Suprapubic skin (tissue), 4 donors: ENCODE results near the gene CCDC69. TPM values are rescaled to one million over a fixed set of nuclear protein-coding genes. Genes with fewer than 3 reads are reported as not detected.

Experiments used
- DNase-seq, 2 donors: peaks; one replicate each; pipeline ENCODE4 v3.0.0-alpha.2; 2019; ENCODE audit warnings: low spot score in 2 of 2
- H3K27ac ChIP-seq: fragments of 200-600 bp; sonication (generic); one replicate; pipeline ENCODE4 v1.5.1; 2019
- H3K27me3 ChIP-seq: fragments of 200-600 bp; sonication (generic); one replicate; pipeline ENCODE4 v1.5.1; 2019
- H3K36me3 ChIP-seq: fragments of 200-600 bp; sonication (generic); one replicate; pipeline ENCODE4 v1.5.1; 2019
- H3K4me1 ChIP-seq: fragments of 200-600 bp; sonication (generic); one replicate; pipeline ENCODE4 v1.5.1; 2019
- H3K4me3 ChIP-seq: fragments of 200-600 bp; sonication (generic); one replicate; pipeline ENCODE4 v1.5.1; 2019; ENCODE audit warnings: mild to moderate bottlenecking
- H3K9me3 ChIP-seq: fragments of 200-600 bp; sonication (generic); one replicate; pipeline ENCODE4 v1.5.1; 2019
- CTCF ChIP-seq, 2 donors: fragments of 200-600 bp in 1 of 2; fragments of 450-650 bp in 1 of 2; sonication (generic) in 1 of 2; IDR thresholded peaks; one replicate each; pipeline ENCODE4 v1.5.1; 2016 to 2019; ENCODE audit warnings: antibody characterized with exemption in 2 of 2, mild to moderate bottlenecking in 1 of 2, moderate library complexity in 1 of 2
- EP300 ChIP-seq: sonication (generic); formaldehyde crosslinking; IDR thresholded peaks from one replicate; pipeline ENCODE4 v1.6.1; 2017; ENCODE audit warnings: antibody characterized with exemption
- POLR2A ChIP-seq, 2 donors: fragments of 450-650 bp; IDR thresholded peaks; one replicate each; pipeline ENCODE4 v1.6.1; 2017; ENCODE audit warnings: antibody characterized with exemption in 2 of 2, mild to moderate bottlenecking in 2 of 2, moderate library complexity in 2 of 2
- POLR2AphosphoS5 ChIP-seq, 3 donors: sonication (generic); formaldehyde crosslinking; IDR thresholded peaks; one replicate each; pipeline ENCODE4 v1.6.1; 2017; ENCODE audit warnings: antibody characterized with exemption in 3 of 3
- WGBS: methylation state at CpG from one replicate; pipeline ENCODE4 v1.1.5; 2018; 5-methylcytosine and 5-hydroxymethylcytosine counted together
- total RNA-seq, 4 donors: library from RNA; depleted of rRNA; stranded (reverse); fragments of >200 nt; gene quantifications; one replicate each; pipeline ENCODE4 v1.1.0, GENCODE V29; 2016

Gene CCDC69
- 10 to 100 TPM; 11.5 to 32.3 (median 26.8) TPM for total RNA-seq

- peak in 1 of 2 donors; percentile 81 for DNase-seq
- Histone ChIP-seq H3K9me3 (no peaks in the 10 kb centered on the region), H3K4me3 (peak within 1 kb of the TSS; percentile 74), H3K27ac (peak within 1 kb of the TSS; percentile 70), H3K4me1 (peaks cover 23% of the 10 kb centered on the region), H3K27me3 (no peaks in the 10 kb centered on the region), H3K36me3 (no peaks in the 10 kb centered on the region)
- no peak for TF ChIP-seq POLR2AphosphoS5 (IDR thresholded peaks at IDR 0.05)
- TF ChIP-seq POLR2A (IDR thresholded peaks at IDR 0.05): peak in 1 of 2 donors; percentile 27
- 2% methylated on average over 11 of the region's 58 CpGs for WGBS
Measured at GRCh38 chr5:151223447-151224264, at the start of gene CCDC69. TSS of gene CCDC69 (minus strand) at chr5:151224092. CDS start at chr5:151223970, 122 bp downstream.

GRCh38 chr5:151271336-151271735 is 47.4 kb upstream of the CCDC69 start:
- Histone ChIP-seq H3K36me3 (peaks cover 38% of the 10 kb centered on the region), H3K27ac (no peak overlapping the region), H3K4me3 (no peak overlapping the region), H3K9me3 (no peaks in the 10 kb centered on the region), H3K27me3 (no peaks in the 10 kb centered on the region), H3K4me1 (no peaks in the 10 kb centered on the region)
- no peak for DNase-seq
- TF ChIP-seq POLR2AphosphoS5 (IDR thresholded peaks at IDR 0.05) (no peak), CTCF (IDR thresholded peaks at IDR 0.05) (no peak), POLR2A (IDR thresholded peaks at IDR 0.05) (no peak), EP300 (no peak)

GRCh38 chr5:151270599-151270998 is 46.7 kb upstream of the CCDC69 start:
- no peak overlapping the region for H3K27ac ChIP-seq
- WGBS: 74% methylated on average over 1 of the region's 1 CpG
- H3K4me3 ChIP-seq: no peak overlapping the region
- no peak for DNase-seq
- H3K9me3 ChIP-seq: no peaks in the 10 kb centered on the region
- TF ChIP-seq POLR2AphosphoS5 (IDR thresholded peaks at IDR 0.05) (no peak), POLR2A (IDR thresholded peaks at IDR 0.05) (no peak), EP300 (no peak), CTCF (IDR thresholded peaks at IDR 0.05) (no peak)
- H3K27me3 ChIP-seq: no peaks in the 10 kb centered on the region
- H3K36me3 ChIP-seq: peaks cover 38% of the 10 kb centered on the region
- H3K4me1 ChIP-seq: peaks cover under 1% of the 10 kb centered on the region

GRCh38 chr5:151267491-151268260 is 43.8 kb upstream of the CCDC69 start:
- DNase-seq: no peak
- no peak overlapping the region for H3K27ac ChIP-seq
- H3K36me3 ChIP-seq: peaks cover 38% of the 10 kb centered on the region
- no peaks in the 10 kb centered on the region for H3K9me3 ChIP-seq
- no peak for TF ChIP-seq CTCF (IDR thresholded peaks at IDR 0.05)
- no peak for TF ChIP-seq POLR2A (IDR thresholded peaks at IDR 0.05)
- no peak for TF ChIP-seq EP300
- no peaks in the 10 kb centered on the region for H3K27me3 ChIP-seq
- WGBS: 86% methylated on average over 11 of the region's 11 CpGs
- H3K4me1 ChIP-seq: peaks cover 27% of the 10 kb centered on the region
- no peak overlapping the region for H3K4me3 ChIP-seq

- H3K27ac ChIP-seq: peak overlapping the region; percentile 74
- 25% methylated on average over 1 of the region's 1 CpG for WGBS
- DNase-seq: no peak
- H3K9me3 ChIP-seq: no peaks in the 10 kb centered on the region
- peaks cover 40% of the 10 kb centered on the region for H3K4me1 ChIP-seq
- H3K4me3 ChIP-seq: no peak overlapping the region
- no peaks in the 10 kb centered on the region for H3K27me3 ChIP-seq
- peaks cover 37% of the 10 kb centered on the region for H3K36me3 ChIP-seq
- TF ChIP-seq CTCF (IDR thresholded peaks at IDR 0.05) (no peak), POLR2AphosphoS5 (IDR thresholded peaks at IDR 0.05) (no peak), EP300 (no peak), POLR2A (IDR thresholded peaks at IDR 0.05) (no peak)
Measured at GRCh38 chr5:151264113-151264512, 40.2 kb upstream of the CCDC69 start.
